Type B pancreatic cell (in vitro differentiated cells): ENCODE measurements around the gene LRCH1. TPM values are rescaled to one million over a fixed set of nuclear protein-coding genes. Genes with fewer than 3 reads are reported as not detected.

Experiments
- DNase-seq: peaks from one replicate; pipeline ENCODE4 v3.0.0; 2021; ENCODE audit warnings: mixed read lengths; ENCODE audit not compliant: unreplicated experiment; ENCODE audit errors: extremely low spot score
- H3K27ac Mint-ChIP-seq: 2 replicates; pipeline ENCODE4 v1.8.0; 2021; ENCODE audit warnings: mild to moderate bottlenecking, mixed read lengths
- H3K27me3 Mint-ChIP-seq: 2 replicates; pipeline ENCODE4 v1.8.0; 2021; ENCODE audit warnings: mixed read lengths
- H3K36me3 Mint-ChIP-seq: 2 replicates; pipeline ENCODE4 v1.8.0; 2021; ENCODE audit warnings: mixed read lengths
- H3K4me1 Mint-ChIP-seq: one replicate; pipeline ENCODE4 v1.8.0; 2021; ENCODE audit warnings: mixed read lengths; ENCODE audit not compliant: unreplicated experiment
- H3K4me3 Mint-ChIP-seq: 2 replicates; pipeline ENCODE4 v1.8.0; 2021; ENCODE audit warnings: mild to moderate bottlenecking, mixed read lengths
- H3K9me3 Mint-ChIP-seq: 2 replicates; pipeline ENCODE4 v1.8.0; 2021; ENCODE audit warnings: mixed read lengths
- CTCF ChIP-seq: fragments of 200-600 bp; sonication (generic); conservative IDR thresholded peaks from 2 replicates; pipeline ENCODE4 v1.5.0; 2021; ENCODE audit warnings: antibody characterized with exemption, mild to moderate bottlenecking
- total RNA-seq: library from RNA; stranded (reverse); gene quantifications from 2 replicates; pipeline ENCODE4 v1.2.1, GENCODE V29; 2021; ENCODE audit warnings: low replicate concordance

LRCH1 gene
- total RNA-seq, 1 donor from 2014 or later, result 23.0 TPM

- Mint-ChIP-seq H3K27me3 (no peaks in the 10 kb centered on the region), H3K27ac (peak overlapping the region; percentile 5), H3K4me3 (no peak overlapping the region), H3K4me1 (peaks cover 51% of the 10 kb centered on the region), H3K9me3 (no peaks in the 10 kb centered on the region), H3K36me3 (peaks cover 6% of the 10 kb centered on the region)
- TF ChIP-seq CTCF, result no peak
- no peak for DNase-seq
These were observed 34.9 kb downstream of the LRCH1 start for GRCh38 chr13:46587807-46588418.

- H3K27ac Mint-ChIP-seq, result no peak overlapping the region
- no peak for TF ChIP-seq CTCF
- H3K4me1 Mint-ChIP-seq, result peaks cover 58% of the 10 kb centered on the region
- no peaks in the 10 kb centered on the region for H3K9me3 Mint-ChIP-seq
- H3K4me3 Mint-ChIP-seq, result peak overlapping the region; percentile 21
- no peak for DNase-seq
- no peaks in the 10 kb centered on the region for H3K27me3 Mint-ChIP-seq
- no peaks in the 10 kb centered on the region for H3K36me3 Mint-ChIP-seq
These were observed 39.4 kb downstream of the LRCH1 start for GRCh38 chr13:46592385-46592784.

- H3K27ac Mint-ChIP-seq, result no peak overlapping the region
- no peaks in the 10 kb centered on the region for H3K27me3 Mint-ChIP-seq
- no peaks in the 10 kb centered on the region for H3K36me3 Mint-ChIP-seq
- TF ChIP-seq CTCF, result no peak
- H3K9me3 Mint-ChIP-seq, result no peaks in the 10 kb centered on the region
- H3K4me3 Mint-ChIP-seq, result no peak overlapping the region
- peaks cover 53% of the 10 kb centered on the region for H3K4me1 Mint-ChIP-seq
- DNase-seq, result no peak
These were observed 40.4 kb downstream of the LRCH1 start for GRCh38 chr13:46593398-46593797.

GRCh38 chr13:46594374-46595078 lies 41.6 kb downstream of the LRCH1 start:
- H3K4me3 Mint-ChIP-seq, result no peak overlapping the region
- H3K4me1 Mint-ChIP-seq, result peaks cover 53% of the 10 kb centered on the region
- peaks cover 7% of the 10 kb centered on the region for H3K36me3 Mint-ChIP-seq
- no peak overlapping the region for H3K27ac Mint-ChIP-seq
- H3K9me3 Mint-ChIP-seq, result peaks cover 4% of the 10 kb centered on the region
- DNase-seq, result no peak
- TF ChIP-seq CTCF, result no peak
- H3K27me3 Mint-ChIP-seq, result no peaks in the 10 kb centered on the region

GRCh38 chr13:46595136-46595884 lies 42.3 kb downstream of the LRCH1 start:
- Mint-ChIP-seq H3K36me3 (peaks cover 7% of the 10 kb centered on the region), H3K27ac (peak overlapping the region; percentile 22), H3K9me3 (peaks cover 4% of the 10 kb centered on the region), H3K4me3 (peak overlapping the region; percentile 42), H3K4me1 (peaks cover 50% of the 10 kb centered on the region), H3K27me3 (no peaks in the 10 kb centered on the region)
- TF ChIP-seq CTCF, result no peak
- no peak for DNase-seq
